ENCODE data around the gene RNF151.
A peak's percentile ranks its signal among the peaks of the same experiment; 100 is the strongest.

DNA sequence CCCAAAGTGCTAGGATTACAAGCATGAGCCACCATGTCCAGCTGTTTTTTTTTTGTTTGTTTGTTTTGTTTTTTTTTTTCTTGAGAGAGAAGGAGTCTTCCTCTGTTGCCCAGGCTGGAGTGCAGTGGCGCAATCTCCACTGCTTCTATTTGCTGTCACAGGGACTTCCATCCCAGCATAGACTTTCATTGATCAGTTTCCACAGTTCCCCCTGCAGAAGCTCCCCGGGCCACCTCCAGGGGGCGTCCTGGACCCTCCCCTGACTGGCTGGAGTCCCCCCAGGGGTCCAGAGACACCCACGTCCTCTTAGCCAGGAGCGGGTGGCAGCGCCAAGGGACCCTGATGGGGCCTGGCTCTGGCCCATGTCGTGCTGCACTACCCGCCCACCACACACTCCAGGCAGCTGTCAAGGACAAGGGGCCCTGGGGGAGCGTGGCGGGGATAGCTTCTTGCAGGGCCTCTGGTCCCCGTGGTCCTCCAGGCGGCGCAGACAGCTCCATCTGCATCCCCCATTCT, 49.8 kb downstream of the RNF151 start:
- TF ChIP-seq POLR2AphosphoS5 (IDR thresholded peaks at IDR 0.05), result no peak
- TF ChIP-seq, protein P1, sequence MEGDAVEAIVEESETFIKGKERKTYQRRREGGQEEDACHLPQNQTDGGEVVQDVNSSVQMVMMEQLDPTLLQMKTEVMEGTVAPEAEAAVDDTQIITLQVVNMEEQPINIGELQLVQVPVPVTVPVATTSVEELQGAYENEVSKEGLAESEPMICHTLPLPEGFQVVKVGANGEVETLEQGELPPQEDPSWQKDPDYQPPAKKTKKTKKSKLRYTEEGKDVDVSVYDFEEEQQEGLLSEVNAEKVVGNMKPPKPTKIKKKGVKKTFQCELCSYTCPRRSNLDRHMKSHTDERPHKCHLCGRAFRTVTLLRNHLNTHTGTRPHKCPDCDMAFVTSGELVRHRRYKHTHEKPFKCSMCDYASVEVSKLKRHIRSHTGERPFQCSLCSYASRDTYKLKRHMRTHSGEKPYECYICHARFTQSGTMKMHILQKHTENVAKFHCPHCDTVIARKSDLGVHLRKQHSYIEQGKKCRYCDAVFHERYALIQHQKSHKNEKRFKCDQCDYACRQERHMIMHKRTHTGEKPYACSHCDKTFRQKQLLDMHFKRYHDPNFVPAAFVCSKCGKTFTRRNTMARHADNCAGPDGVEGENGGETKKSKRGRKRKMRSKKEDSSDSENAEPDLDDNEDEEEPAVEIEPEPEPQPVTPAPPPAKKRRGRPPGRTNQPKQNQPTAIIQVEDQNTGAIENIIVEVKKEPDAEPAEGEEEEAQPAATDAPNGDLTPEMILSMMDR (IDR thresholded peaks at IDR 0.05 in 8 of 11, conservative IDR thresholded peaks at IDR 0.05 in 3 of 11), result peak in 6 of 11 experiments; percentile 15 to 54 (median 39)
- no peak for TF ChIP-seq POLR2A (IDR thresholded peaks at IDR 0.05)

Data from spleen (tissue), 7 donors.